Measurements from ENCODE around the gene ADAMTS17. TPM values are rescaled to one million over a fixed set of nuclear protein-coding genes. Genes with fewer than 3 reads are reported as not detected.

ADAMTS17 gene
- total RNA-seq, 1 experiment from 2014 or later = 1.8 TPM

- Mint-ChIP-seq H3K27ac (no peak overlapping the region), H3K9me3 (peaks cover 3% of the 10 kb centered on the region), H3K4me3 (no peak overlapping the region), H3K36me3 (no peaks in the 10 kb centered on the region), H3K4me1 (peaks cover 4% of the 10 kb centered on the region), H3K27me3 (ENCODE audit: low read depth) (peaks cover 21% of the 10 kb centered on the region)
- ChIA-PET CTCF (no interaction called here), POLR2A (no interaction called here)
- no peak for ATAC-seq
- TF ChIP-seq ZNF121 (CRISPR knock-in tag; IDR thresholded peaks at IDR 0.05) (no peak), JUN (CRISPR knock-in tag; IDR thresholded peaks at IDR 0.05) (no peak), FOXJ3 (CRISPR knock-in tag; IDR thresholded peaks at IDR 0.05; ENCODE audit: borderline replicate concordance) (no peak), AFF4 (CRISPR knock-in tag; IDR thresholded peaks at IDR 0.05; ENCODE audit: borderline replicate concordance) (no peak), IRF2 (CRISPR knock-in tag; IDR thresholded peaks at IDR 0.05; ENCODE audit: borderline replicate concordance, low read depth) (no peak), ZNF532 (CRISPR knock-in tag; IDR thresholded peaks at IDR 0.05; ENCODE audit: borderline replicate concordance) (no peak), GABPB1 (CRISPR knock-in tag; IDR thresholded peaks at IDR 0.05) (no peak), ZNF219 (CRISPR knock-in tag; IDR thresholded peaks at IDR 0.05; ENCODE audit: borderline replicate concordance) (no peak), TEAD1 (CRISPR knock-in tag; IDR thresholded peaks at IDR 0.05) (no peak), ZNF416 (CRISPR knock-in tag; IDR thresholded peaks at IDR 0.05) (no peak), SMAD4 (CRISPR knock-in tag; IDR thresholded peaks at IDR 0.05) (no peak), ZNF317 (CRISPR knock-in tag; IDR thresholded peaks at IDR 0.05; ENCODE audit: borderline replicate concordance, low read depth) (no peak), ATF6 (CRISPR knock-in tag; IDR thresholded peaks at IDR 0.05) (no peak), ATF1 (CRISPR knock-in tag; IDR thresholded peaks at IDR 0.05) (no peak), MXD4 (CRISPR knock-in tag; IDR thresholded peaks at IDR 0.05; ENCODE audit: borderline replicate concordance) (no peak)
- DNase-seq (ENCODE audit: low spot score) = no peak
Observed at GRCh38 chr15:100353449-100353848, 11.7 kb upstream of the ADAMTS17 start.
